Cardiac muscle cell (in vitro differentiated cells and primary cell): ENCODE results near the gene IKZF1. TPM values are rescaled to one million over a fixed set of nuclear protein-coding genes. Genes with fewer than 3 reads are reported as not detected.

Experiments
- DNase-seq, 2 donors: peaks; one replicate each; pipeline versions ENCODE4 v3.0.0 to v3.0.0-alpha.2; 2010 to 2017; ENCODE audit warnings: low read depth in 1 of 2, low spot score in 1 of 2
- H3K27ac ChIP-seq: fragments of 200-600 bp; sonication (generic); 2 replicates; pipeline ENCODE4 v1.5.1; 2016
- H3K27me3 ChIP-seq: fragments of 200-600 bp; sonication (generic); 2 replicates; pipeline ENCODE4 v1.6.0; 2016; ENCODE audit warnings: control low read depth
- H3K36me3 ChIP-seq: fragments of 200-600 bp; sonication (generic); 2 replicates; pipeline ENCODE4 v1.5.1; 2016; ENCODE audit warnings: control low read depth
- H3K4me1 ChIP-seq: fragments of 200-600 bp; sonication (generic); 2 replicates; pipeline ENCODE4 v1.8.1; 2017; ENCODE audit warnings: low read depth, mild to moderate bottlenecking, mixed run types
- H3K4me3 ChIP-seq: fragments of 200-600 bp; sonication (generic); 2 replicates; pipeline ENCODE4 v1.5.1; 2016; ENCODE audit warnings: mild to moderate bottlenecking
- H3K9me3 ChIP-seq: fragments of 200-600 bp; sonication (generic); 2 replicates; pipeline ENCODE4 v1.5.1; 2017; ENCODE audit warnings: low read depth, mild to moderate bottlenecking, control low read depth
- CTCF ChIP-seq: IDR thresholded peaks from 2 replicates; pipeline ENCODE4 v1.5.1; 2012; ENCODE audit warnings: low read depth, mild to moderate bottlenecking, low read length
- polyA plus RNA-seq: library from polyadenylated mRNA; unstranded; fragments of >200 nt; fragmentation: Nextera tagmentation; extraction: Ambion mirVana; gene quantifications from 2 replicates; pipeline ENCODE4 v1.2.1, GENCODE V29; 2016
- total RNA-seq: library from RNA; depleted of rRNA; stranded (reverse); fragments of >200 nt; gene quantifications from 2 replicates; pipeline ENCODE4 v1.2.3, GENCODE V29; 2016

Gene IKZF1
- total and polyA plus RNA-seq, 2 experiments from 2014 or later = 0.30 TPM; not detected in 1

- peaks cover 2% of the 10 kb centered on the region for H3K4me1 ChIP-seq
- no peak for TF ChIP-seq CTCF
- H3K27ac ChIP-seq = no peak overlapping the region
- no peaks in the 10 kb centered on the region for H3K9me3 ChIP-seq
- H3K4me3 ChIP-seq = no peak overlapping the region
- no peaks in the 10 kb centered on the region for H3K27me3 ChIP-seq
- H3K36me3 ChIP-seq = no peaks in the 10 kb centered on the region
- DNase-seq = no peak
Measured at GRCh38 chr7:50356945-50357268, 52.4 kb downstream of the IKZF1 start.

- no peak for DNase-seq
- Histone ChIP-seq H3K36me3 (no peaks in the 10 kb centered on the region), H3K27me3 (no peaks in the 10 kb centered on the region), H3K9me3 (no peaks in the 10 kb centered on the region), H3K27ac (no peak overlapping the region), H3K4me3 (no peak overlapping the region), H3K4me1 (peaks cover 2% of the 10 kb centered on the region)
- no peak for TF ChIP-seq CTCF
Measured at GRCh38 chr7:50357426-50357825, 52.9 kb downstream of the IKZF1 start.

- Histone ChIP-seq H3K27me3 (no peaks in the 10 kb centered on the region), H3K36me3 (no peaks in the 10 kb centered on the region), H3K4me3 (no peak overlapping the region), H3K4me1 (peaks cover 2% of the 10 kb centered on the region), H3K9me3 (no peaks in the 10 kb centered on the region), H3K27ac (no peak overlapping the region)
- TF ChIP-seq CTCF = no peak
- DNase-seq = no peak
Measured at GRCh38 chr7:50358041-50358705, 53.7 kb downstream of the IKZF1 start.

- H3K27ac ChIP-seq = no peak overlapping the region
- no peaks in the 10 kb centered on the region for H3K27me3 ChIP-seq
- TF ChIP-seq CTCF = no peak
- H3K36me3 ChIP-seq = no peaks in the 10 kb centered on the region
- peaks cover 2% of the 10 kb centered on the region for H3K4me1 ChIP-seq
- H3K9me3 ChIP-seq = no peaks in the 10 kb centered on the region
- DNase-seq = no peak
- H3K4me3 ChIP-seq = no peak overlapping the region
Measured at GRCh38 chr7:50358779-50359178, 54.3 kb downstream of the IKZF1 start.

GRCh38 chr7:50359258-50359994, 54.9 kb downstream of the IKZF1 start:
- TF ChIP-seq CTCF = no peak
- DNase-seq = no peak
- H3K4me3 ChIP-seq = no peak overlapping the region
- no peaks in the 10 kb centered on the region for H3K27me3 ChIP-seq
- H3K36me3 ChIP-seq = no peaks in the 10 kb centered on the region
- H3K9me3 ChIP-seq = no peaks in the 10 kb centered on the region
- no peak overlapping the region for H3K27ac ChIP-seq
- H3K4me1 ChIP-seq = peaks cover 2% of the 10 kb centered on the region
